MV-4-11 (cell line): ENCODE measurements around the gene NFKB2.
A peak's percentile ranks its signal among the peaks of the same experiment; 100 is the strongest.

ENCODE experiments used
- DNase-seq: peaks from one replicate; lab custom pipeline; 2025; lab: John Stamatoyannopoulos, UW

Gene NFKB2

DNA sequence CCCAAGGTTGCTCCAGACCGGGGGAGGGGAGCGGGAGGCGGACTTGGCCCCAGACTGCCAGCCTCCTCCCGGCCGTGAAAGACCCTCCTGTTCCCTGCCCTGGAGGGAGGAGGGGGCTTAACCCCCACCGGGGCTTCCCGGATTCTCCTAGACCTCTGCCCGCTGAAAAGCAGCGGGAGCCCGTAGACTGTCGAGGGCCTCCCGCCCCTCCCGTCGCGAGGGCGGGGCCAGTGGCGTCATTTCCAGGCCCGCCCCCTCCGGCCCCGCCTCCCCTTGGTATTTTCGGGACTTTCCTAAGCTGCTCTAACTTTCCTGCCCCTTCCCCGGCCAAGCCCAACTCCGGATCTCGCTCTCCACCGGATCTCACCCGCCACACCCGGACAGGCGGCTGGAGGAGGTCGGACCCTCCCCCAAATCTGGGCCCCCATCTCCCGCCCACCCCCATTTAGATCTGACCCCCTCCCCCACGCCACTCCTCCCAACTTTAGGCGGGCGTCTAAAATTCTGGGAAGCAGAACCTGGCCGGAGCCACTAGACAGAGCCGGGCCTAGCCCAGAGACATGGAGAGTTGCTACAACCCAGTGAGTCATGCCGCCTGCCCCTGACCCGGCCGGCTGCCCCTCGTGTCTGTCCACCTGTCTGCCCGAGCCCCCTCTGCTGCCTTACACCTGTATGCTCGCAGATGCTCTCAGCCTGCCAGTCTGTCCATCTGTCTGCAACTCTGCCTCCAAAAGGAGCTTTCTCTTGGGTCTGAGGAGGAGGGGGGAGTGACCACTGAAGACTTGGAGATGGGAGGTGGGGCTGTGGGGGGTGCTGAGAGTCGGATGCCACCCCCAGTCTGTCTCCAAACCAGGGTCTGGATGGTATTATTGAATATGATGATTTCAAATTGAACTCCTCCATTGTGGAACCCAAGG is at the start of gene NFKB2:
Gene NFKB2, plus strand, starts transcription at position 306 of the 917 bp plus-strand sequence. Its CDS starts 255 bp downstream, at position 561.
- DNase-seq = peak; percentile 63

DNA sequence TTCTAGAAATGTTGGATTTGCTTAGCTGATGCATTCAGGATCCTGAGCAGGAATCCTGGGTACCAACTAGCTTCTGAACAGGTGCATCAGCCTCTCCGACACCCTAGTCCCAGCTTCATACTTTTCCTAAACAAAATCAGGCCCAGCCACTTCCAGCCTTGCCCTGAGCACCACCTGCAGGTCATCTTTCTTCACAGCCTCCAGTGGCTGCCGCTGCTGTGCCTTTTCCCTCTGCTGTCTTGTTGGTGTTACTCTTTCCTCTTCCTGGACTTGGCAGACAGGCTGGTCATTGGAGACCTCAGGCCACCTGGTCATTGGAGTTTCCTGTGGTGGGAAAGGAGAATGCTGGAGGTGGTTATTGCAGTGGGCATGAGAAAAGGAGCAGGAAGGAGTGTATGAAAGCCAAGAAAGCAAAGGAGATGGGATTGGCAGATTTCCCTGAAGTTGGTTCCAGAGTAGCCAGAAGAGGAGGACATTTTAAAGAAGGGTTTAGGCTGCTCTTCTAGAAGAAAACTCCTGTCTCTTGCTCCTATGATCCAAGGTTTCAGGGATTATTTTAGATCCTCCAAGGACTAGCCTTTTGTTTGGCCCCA is 48.2 kb upstream of the NFKB2 start:
- DNase-seq = peak; percentile 8

DNA sequence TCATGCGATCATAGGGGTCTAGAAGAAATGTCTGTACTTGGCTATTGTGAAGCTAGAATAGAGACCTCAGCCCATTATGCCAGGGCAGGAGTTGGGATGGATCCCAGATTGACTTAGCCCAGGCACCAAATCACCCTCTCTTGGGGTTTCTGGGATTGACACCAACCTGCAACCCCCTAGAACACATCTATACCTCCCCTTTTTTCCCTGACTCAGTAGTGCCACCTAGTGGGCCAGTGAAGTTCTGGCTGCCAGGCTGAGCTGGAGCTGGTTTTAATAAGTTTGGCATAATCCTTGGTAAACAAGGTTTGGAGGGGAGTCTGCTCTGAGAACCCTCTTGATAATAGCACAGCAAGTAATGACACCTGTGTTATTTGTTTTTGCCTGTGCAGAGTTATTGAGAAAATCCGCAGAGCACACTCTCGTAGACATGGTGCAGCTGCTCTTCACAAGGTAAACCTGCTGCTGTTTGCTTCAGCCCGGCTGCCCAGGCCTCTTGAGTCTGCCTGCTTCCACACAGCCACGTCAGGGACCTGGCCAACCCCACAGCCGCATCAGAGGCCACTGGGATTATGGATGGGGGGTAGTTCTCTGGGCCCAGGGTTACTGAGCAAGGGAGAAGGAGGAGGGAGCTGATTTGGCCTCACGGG is 43.3 kb upstream of the NFKB2 start:
- peak; percentile 37 for DNase-seq

DNA sequence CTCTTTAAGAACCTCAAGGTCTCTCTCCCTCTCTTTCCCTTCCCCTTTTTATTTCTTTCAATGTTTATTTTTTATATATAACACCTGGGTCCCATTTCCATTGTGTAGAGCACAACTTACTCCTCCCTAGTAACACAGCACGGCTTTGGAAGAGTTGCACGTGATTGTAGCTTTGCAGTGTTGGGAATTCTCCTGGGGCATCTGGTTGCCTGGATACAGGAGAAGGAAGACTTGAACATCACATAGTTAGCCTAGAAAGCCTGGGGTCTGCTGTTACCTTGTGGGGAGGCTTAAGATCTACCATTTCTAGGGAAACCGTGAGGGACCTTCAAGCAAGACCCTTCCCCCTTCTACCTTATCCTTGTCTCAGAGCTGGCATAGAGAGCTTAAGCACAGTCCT is 41.1 kb upstream of the NFKB2 start:
- DNase-seq = no peak

DNA sequence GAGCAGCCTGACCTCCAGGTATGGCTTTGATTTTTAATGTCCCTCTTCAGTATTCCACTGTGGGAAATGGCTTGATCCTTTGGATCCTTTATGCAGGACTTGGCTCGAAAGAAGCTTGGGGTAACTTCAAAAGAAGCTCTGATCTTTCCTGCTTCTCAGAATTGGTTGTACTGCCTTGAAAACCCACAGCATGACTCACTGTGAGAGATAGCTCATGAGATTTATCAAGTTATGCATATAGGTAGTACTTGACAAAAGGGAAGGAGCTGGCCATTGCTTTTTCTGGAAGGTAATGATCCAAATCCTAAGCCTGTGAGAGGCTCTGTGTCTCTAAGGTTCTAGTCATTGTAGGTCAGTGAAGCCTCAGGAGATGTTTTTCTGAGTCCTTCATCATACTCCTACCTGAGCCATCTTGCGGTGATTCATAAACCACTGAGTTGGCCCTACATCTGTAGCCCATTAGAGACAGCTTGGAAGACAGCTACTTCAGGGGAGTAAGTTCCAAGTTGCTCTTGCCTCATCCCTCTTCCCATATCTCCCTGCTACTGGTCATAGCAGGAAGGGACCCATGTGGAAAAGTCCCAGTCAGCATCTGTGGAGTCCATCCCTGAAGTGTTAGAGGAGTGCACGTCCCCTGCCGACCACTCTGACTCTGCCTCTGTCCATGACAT is 36.7 kb upstream of the NFKB2 start:
- no peak for DNase-seq

DNA sequence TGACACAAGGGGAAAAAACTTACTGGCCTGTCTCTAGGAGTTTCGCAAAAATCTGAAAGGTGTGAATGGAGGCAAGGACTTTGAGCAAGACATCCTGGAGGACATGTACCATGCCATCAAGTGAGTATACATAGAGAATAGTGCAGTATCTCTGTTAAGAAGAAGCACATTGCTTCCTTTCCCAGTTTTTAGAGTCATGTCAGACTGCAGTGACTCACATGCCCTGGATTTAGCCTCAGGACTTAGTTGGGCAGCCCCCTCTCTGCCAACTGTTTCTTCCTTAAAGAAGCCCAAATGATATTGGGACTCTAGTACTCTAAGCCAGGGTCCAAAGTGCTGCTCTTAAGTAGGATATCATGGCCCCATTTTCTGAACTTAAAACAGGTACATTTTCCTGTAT is 28.1 kb upstream of the NFKB2 start:
- DNase-seq = no peak

DNA sequence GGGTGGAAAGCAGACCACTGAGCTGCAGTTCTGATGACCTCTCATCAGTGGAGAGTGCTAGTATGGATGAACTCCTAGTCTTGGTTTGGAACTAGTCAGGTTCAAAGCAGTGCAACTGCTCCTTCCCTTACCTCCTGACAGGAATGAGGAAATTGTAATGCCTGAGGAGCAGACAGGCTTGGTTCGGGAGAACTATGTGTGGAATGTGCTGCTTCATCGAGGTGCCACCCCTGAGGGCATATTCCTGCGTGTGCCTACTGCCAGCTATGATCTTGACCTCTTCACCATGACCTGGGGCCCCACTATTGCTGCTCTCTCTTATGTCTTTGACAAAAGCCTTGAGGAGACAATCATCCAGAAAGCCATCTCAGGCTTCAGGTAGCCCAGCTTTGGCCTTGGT is 27.4 kb upstream of the NFKB2 start:
- DNase-seq = no peak

DNA sequence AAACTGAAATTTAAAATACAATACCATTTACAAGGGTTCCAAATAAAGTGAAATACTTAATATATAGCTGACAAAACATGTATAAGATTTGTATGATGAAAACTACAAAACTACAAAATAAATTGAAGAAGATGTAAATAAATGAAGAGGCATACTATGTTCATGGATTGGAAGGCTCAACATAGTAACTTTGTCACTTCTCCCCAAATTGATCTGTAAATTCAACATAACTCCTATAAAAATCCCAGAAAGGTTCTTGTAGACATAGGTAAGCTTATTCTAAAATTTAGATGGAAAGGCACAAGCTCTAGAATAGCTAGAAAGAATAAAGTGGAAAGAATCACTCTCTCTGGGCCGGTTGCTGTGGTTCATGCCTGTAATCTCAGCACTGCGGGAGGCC is 24.2 kb upstream of the NFKB2 start:
- DNase-seq = no peak

DNA sequence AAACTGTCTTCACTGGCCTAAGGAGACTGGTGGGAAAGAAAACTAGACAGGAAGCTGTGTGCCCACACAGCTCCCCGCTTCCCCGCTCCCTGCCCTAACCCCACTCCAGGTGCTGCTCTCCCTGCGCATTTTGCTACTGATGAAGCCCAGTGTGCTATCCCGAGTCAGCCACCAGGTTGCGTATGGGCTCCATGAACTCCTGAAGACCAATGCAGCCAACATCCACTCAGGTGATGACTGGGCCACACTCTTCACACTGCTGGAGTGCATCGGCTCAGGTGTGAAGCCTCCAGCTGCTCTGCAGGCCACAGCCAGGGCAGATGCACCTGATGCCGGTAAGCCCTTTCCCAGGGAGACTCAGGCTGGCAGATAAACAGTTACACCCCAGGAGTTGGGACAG is 20.3 kb upstream of the NFKB2 start:
- DNase-seq = no peak

DNA sequence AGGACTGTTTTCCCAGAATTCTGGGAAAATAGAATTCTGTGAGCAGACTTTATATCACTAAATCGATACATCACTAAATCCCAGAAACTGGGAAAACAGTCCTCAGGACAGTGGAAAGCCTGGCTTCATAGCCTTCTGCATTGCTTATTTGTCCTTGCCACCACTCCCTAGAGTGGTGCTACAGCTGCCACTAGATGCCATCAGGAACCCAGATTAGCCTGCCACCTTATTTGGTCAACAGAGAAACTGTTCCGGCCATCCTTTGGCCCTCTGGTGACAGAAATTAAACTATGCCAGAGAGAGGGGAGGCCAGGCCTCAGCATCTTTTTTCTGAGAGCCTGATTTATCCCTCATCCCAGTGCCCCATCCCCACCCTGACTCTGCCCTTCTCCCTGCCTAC is 19.6 kb upstream of the NFKB2 start:
- DNase-seq = no peak

DNA sequence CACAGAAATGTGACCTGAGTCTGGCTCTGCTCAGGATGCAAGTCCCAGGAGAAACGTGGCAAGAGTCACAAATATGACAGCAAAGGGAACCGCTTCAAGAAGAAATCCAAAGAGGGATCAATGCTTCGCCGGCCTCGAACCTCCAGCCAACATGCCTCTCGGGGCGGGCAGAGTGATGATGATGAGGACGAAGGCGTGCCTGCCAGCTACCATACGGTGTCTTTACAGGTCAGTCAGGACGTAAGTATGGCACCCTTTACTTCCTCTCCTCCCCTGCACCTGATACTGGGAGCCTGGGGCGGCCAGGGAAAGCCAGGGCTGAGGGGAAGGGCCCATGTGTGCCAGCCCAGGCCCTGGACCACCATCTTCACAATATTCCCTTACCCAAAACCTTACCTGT is 18.6 kb upstream of the NFKB2 start:
- no peak for DNase-seq

DNA sequence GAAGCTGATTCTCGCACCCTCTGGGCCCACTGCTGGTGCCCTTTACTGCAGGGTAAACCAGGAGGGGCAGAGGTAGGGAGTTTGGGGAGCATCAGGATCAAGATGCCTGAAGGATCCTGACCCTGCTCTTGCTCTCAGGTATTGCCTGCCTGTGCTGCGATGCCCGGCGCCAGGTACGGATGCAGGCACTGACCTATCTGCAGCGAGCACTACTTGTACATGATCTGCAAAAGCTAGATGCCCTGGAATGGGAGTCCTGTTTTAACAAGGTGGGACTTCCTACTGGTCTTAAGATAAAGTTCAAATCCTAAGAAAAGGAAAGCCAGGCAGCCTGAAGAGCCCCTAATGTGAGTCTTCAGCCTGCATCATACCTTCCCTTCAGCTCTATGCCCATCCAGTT is 16.1 kb upstream of the NFKB2 start:
- DNase-seq = no peak

DNA sequence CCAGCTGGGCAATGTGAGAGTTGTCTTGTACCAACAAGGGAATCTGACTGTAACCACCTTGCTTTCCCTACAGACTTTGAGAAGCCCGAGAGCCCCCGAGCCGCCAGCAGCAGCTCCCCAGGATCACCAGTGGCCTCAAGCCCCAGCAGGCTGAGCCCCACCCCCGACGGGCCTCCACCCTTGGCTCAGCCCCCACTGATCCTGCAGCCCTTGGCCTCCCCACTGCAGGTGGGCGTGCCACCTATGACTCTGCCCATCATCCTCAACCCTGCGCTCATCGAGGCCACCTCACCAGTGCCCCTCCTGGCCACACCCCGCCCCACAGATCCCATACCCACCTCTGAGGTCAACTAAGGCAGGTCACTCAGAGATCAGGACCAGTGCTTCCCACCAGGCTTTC is 13.5 kb upstream of the NFKB2 start:
- no peak for DNase-seq

DNA sequence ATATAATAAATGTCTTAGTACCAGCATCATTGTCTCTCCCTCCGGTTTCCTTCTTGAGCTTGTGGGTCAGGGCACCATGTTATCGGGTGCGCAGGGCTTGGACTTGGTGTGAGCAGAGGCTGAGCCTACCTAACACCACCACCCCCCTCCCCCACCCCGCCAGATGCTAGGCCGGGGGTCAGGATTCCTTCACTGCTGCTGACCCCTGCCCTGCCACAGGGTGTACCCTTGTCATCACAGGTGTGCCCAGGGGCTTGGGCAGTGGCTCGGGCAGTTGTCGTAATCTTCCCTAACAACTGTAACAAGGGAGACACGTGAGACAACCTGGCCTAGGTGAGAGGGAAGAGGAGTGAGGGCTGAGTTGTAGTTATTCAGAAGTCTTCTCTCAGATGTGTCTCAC is 12.6 kb upstream of the NFKB2 start:
- no peak for DNase-seq

DNA sequence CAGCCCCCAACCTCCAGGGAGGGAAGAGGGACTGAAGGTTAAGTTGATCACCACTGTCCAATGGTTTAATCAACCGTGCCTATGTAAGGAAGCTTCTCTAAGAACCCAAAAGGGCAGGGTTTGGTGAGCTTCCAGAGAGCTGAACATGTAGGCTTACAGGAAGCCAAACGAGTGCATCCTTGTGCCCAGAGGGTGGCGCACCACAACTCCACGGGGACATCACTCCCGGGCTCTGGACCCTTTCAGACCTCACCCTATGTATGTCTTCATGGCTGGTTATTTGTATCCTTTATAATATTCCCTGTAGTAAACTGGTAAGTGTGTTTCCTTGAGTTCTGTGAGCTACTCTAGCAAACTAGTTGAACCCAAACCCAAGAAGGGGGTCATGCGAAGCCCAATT is 11.5 kb upstream of the NFKB2 start:
- no peak for DNase-seq

DNA sequence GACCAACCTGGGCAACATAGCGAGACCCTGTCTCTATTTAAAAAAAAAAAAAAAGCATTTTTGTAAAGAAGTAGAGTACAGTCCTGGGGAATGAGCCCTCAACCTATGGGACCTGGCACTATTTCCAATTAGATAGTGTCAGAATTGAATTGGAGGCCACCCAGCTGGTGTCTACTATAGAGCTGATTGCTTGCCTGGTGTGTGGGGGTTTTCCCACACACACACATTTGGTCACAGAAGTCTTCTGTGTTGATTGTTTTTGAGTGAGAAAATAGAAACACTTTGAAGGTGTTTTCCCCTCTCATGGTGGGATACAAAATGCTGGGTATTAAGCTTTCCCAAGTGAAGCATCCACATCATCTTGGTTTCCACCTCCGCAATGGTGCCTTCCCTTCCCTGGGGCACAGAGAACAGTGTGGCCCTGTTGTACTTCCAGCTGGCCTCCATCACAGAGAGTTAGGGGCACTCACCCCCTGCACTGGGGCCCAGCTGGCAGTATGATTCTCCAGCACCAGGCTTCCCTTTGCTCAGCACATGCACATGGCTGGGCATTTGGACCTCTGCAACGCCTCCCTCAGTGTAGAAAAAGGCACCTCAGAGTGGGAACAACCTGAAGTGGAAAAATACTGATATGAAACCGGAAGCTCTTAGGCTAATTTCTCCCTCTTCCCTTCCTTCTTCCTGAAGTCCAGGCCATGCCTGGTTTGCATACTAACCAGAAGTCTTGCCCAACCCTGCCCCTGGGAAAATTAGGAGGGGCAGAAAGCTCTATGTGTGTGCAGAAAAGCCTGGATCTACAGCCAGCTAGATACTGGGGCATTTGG is 10.7 kb upstream of the NFKB2 start:
- DNase-seq = peak; percentile 74

DNA sequence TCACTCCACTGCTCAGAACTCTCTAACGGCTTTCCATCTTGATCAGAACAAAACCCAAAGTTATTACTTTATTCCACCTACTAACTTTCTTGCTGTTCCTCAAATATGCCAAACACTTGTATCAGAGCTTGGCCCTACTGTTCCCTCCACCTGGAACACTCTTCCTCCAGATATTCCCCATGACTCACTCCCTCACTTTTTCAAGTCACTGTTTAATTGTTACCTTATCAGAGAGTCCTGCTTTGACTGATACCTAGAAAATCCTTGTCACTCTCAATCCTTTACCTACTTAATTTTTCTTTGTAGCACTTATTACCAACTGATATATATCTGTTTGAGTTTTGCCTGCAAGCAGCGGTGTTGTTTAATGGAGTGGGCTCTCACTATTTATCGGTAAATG is 5.6 kb upstream of the NFKB2 start:
- DNase-seq = no peak

DNA sequence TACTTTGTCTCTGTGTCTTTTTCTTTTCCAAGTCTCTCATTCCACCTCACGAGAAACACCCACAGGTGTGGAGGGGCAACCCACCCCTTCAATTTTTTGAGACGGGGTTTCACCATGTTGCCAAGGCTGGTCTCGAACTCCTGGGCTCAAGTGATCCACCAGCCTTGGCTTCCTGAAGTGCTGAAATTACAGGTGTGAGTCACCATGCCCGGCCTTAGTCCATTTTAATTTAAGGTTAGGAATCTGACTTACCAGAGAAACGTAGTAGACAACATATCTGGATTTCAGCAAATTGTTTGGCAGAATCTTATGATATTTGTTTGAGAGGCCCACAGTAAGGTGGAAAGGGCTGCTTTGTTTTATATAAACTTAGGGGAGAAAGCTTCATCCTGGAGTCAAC is 3.2 kb upstream of the NFKB2 start:
- no peak for DNase-seq

DNA sequence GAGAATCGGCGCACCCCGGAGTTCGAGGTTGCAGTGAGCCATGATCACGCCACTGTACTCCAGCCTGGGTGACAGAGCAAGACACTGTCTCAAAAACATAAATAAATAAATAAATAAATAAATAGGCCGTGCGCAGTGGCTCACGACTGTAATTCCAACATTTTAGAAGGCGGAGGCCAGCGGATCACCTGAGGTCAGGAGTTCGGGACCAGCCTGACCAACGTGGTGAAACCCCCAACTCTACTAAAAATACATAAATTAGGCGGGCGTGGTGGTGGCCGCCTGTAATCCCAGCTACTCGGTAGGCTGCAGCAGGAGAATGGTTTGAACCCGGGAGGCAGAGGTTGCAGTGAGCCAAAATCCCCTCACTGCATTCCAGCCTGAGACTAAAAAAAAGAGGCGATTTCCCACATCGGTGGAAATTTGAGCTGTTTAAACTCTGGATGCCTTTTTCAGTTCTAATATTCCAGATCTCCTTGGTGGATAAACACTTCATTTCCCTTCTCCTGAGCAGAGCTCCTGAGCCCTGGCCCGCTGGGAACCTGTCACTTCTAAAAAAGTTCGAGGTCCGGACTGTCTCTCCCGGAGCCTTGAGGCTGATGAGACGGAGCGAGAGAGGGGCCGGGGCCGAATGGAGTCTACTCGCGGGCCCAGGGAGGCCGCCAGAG is 2.0 kb upstream of the NFKB2 start:
- no peak for DNase-seq

DNA sequence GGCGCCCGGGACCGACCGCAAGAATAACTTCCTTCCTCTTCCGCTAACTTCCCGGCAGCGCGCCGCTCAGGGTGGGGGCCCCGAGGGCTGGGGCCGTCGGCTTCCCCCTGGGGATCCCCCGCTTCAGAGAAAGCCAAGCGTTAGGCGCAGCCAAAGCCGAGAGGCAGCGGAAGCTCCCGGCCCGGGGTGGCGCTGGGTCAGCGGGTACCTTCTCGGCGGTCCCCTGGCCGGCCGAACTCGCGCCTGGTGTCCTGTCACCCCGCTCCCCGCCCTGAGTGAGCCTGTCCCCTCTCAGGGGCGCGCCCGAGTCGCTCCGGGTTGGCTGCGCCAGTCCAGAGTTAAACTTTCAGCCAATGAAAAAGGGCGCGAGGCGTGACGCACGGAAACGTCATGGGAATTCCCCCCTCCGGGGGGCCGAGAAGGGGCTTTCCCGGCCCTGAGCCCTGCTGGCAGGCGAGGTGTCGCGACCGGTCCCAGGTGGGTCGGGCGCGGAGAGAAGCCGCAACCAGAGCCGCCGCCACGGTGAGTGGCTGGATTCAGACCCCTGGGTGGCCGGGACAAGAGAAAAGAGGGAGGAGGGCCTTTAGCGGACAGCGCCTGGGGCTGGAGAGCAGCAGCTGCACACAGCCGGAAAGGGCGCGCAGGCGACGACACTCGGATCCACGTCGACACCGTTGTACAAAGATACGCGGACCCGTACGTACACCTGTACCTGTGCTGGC is 1.3 kb upstream of the NFKB2 start:
- DNase-seq = peak; percentile 84
